Limb (tissue), 2 donors: ENCODE measurements around the gene PPIL3.
"Not testable (repeated sequence)": the region's sequence is repeated elsewhere in the genome, so short reads cannot be mapped to it uniquely, and the experiment has no call there.

Experiments used
- DNase-seq, 2 donors: peaks; one replicate each; pipeline ENCODE4 v3.0.0-alpha.2; 2016; ENCODE audit errors: extremely low spot score in 2 of 2

PPIL3 gene

DNA sequence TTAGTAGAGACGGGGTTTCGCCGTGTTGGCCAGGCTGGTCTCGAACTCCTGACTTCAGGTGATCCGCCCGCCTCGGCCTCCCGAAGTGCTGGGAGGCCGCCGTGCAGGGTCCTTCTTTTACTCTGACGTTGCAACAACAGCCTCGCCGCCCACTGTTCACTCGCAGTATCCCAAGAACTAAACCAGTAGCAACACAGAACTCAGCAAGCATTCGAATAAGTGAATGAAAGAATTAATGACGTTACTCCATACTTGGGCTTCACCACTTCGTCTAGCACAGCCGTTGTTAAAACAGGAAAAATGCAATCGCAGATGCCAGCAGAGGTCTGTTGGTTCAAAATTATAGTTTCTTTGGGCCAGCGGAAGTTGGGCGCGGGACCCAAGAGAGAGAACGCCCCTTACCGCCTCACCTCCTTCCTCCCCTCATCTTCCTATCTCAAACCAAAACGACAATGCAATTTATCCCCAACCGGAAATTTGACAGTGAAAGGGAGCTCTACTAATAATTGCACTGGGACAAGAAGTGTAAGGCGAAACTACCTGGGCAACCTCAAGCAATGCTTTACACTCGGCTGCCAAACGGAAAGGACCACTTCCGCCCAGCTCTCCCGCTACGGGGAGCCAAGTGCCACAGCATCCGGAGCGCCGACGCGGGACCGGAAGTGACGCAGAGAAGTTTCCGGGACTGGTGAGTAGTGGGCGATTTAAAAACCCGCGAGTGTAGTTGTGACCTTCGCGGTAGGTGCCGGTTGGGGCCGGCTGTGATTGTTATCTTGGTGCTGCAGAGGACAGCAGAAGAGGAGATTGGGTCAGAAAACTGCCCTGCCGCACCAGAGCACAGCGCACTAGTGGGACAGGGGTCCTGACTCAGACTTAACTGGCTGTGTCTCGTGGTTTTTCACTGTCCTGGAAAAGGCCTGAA, at the start of gene PPIL3, which contains the start of gene NIF3L1:
Gene PPIL3 (minus strand): TSS at position 374 of the 922 bp plus-strand sequence. CDS start 1,462 bp downstream, outside the sequence.
Gene NIF3L1 (plus strand): TSS at position 668 of the 922 bp plus-strand sequence. CDS start 2,573 bp downstream, outside the sequence.
- DNase-seq, result peak; percentile 96 to 97

DNA sequence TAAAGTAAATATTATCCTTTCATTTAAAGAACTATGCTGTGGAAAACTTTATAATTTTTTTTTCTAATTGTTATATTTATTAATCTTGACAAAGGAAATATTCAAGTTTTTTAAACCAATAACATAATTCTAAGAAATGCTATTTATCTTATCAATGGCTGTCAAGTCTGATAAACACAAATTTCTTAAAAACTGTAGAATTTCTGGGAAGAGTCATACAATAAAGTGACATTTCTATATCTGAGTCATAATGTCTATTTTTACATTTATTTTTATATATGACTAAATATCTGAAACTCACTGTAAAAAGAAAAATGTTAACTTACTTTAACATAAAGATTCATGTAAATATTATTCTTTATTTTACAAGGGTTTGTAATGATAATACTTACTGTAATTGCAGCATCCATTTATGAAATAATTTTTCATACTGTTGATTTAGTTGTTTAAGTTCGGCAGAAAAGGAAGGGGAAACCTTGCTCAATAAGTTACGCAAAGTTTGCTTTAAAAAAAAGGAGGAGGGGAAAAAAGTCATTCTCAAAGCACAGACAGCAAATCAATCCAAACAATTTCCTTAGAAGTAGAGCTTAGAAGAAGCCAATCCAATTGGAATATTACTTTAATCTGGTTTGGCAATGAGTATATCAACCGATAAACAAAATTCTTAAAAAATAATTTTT, 42.2 kb upstream of the PPIL3 start:
- DNase-seq, result no peak

DNA sequence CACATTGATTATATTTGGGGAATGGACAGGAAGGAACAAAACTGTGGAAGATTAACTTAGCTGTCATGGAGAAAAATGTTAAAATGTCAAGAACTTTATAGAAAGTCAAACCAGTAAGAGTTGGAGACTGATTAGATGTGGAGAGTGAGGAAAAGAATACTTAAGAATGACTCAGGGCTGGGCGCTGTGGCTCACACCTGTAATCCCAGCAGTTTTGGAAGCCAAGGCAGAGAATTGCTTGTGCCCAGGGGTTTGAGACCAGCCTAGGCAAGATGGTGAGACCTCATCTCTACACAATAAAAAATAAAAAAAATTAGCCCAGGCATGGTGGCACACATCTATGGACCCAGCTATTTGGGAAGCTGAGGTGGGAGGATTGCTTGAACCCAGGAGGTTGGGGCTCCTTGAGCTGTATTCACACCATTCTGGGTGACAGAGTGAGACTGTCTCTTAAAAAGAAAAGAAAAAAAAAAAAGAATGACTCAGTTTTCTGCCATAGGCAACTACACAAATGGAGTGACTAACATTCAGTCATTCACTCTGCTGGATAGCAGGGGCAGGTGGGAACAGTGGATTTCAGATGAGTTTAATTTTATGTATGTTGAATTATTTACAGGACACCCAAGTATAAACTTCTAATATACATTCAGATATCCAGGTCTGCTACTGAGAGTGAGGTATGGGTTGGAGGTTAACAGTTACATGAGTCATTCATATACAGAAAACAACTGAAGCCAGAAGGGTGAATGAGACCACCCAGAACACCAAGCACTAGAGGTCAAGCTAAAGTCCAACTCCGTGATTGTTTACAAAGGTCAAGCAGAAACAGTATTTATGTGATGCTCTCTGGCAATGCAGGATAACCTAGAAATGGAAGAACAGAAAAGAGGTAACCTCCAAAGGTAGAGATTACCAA, 40.7 kb upstream of the PPIL3 start:
- no peak for DNase-seq

DNA sequence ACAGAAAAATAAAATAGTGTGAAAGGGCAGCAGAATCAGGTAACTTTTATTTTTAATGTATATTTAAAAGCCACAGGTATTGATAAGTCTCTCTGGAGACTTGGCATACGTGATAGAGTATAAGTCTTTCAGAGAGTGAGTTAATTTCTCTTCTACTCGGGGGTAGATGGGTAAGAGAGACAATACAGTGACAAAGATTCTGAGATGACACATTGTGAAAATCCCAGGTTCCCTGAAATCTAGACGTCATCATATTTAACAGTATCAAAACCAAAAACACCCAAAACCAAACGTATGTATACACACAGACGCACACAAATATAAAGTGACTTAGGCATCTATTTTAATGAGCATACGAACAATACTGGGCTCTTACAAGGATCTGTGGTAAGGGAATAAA, 33.6 kb upstream of the PPIL3 start:
- no peak for DNase-seq

DNA sequence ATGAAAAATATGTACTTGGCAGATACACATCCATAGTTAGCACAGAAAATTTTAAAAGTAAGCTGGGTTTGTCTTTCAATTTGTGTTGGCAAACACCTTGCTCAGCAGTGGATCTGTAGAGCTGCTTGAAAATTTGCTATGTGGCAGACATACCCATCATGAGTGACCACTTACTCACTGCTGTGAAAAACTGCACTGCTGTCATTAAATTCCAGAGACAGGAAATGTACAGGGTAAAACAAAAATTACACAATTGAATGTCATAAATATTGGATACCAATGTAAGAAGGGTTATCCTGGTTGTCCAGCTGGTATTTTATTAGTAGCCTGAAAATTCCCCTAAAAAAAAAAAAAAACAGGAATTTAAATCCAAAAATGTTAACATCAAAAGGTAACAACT, 24.8 kb upstream of the PPIL3 start:
- DNase-seq, result no peak

DNA sequence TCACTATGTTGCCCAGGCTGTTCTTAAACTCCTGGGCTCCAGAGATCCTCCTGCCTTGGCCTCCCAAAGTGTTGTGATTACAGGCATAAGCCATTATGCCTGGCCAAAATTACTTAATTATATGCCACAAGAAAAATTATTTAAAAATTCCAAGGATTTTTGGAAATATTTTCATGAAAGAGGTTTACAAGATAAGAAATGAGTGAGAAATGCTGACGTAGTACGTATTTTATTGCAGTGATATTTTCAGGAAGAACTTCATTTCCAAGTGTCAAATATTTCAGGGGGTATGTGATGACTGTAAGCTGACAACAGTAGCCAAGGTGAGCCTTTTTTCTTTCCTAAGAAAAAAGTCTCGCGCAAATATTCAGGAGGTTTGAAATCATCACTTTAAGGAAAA, 21.1 kb upstream of the PPIL3 start:
- DNase-seq, result no peak

DNA sequence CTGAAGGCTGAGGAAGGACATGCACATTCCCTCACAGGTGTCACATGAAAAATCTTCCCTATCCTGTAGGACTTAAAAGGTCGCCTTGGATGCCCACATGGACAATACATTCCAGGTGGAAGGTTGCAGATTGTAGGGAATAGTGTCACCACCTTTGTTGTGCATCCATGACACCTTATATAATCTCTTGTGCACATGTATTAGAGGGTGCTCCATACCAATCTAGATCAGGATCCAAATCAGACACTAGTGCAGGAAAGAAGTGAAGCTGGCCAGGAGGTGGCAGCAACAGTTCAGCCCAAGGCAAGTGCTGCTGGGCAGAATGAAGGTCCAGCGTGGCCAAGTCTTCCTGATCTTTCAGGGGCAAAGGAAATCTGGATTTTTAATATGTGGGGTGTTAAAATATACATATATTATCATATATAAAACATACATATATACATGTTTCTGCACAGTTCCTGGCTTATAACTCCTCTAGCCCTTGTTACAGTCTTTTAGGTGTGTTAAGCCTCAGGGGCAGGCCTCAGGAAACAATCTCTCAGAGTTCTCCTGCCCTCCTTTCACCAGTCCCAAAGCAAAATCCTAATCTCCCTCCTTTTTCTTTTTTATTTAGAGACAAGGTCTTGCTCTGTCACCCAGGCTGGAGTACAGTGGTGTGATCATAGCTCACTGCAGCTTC, 16.9 kb upstream of the PPIL3 start:
- peak; percentile 21 to 64 for DNase-seq

DNA sequence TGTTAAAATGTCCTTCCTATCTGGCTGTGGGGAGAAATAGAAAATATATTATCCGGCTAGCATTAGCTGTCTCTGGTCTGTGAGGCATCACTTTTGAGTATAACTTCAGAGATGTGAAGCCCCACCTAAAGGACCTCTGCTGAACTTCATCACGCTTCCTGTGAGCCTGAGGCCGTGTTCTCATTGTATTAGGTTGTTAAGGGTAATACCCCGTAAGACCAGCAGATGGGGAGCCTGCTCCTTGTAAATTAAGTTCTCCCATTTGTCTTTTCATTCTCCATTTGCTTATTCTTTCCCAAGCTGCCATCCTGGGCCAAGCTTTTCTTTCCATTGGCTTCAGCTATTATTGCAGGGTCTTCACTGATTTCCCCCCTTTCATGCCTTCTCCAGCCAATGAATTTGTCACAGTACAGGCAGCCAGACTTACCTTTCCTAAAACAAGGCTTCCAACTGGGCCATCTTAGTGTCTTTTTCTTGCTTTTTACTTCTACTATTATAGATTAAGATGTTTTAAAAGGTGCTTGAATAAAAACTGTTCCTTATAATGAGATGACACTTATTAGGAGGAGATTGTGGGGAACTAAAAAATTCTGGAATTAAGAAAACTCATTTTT, 12.7 kb upstream of the PPIL3 start:
- peak; percentile 65 to 90 for DNase-seq

DNA sequence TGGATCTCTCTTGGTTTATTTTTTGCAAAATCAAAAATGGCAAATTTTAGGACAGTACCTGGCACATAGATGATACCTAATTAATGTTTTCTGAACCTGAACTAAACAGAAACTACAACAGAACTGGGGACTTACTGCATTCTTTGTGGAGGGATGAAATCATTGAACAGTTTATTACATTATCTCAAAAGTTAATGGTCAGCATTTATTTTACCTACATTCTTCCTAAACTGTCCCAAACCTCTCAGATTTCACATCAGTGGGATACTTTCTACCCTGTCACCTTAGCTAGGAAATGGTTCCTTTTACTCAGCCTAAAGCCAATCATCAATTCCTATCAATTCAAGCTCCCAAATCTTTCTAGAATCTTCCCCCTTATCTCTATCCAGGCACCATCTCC, 10.6 kb upstream of the PPIL3 start:
- DNase-seq, result no peak

DNA sequence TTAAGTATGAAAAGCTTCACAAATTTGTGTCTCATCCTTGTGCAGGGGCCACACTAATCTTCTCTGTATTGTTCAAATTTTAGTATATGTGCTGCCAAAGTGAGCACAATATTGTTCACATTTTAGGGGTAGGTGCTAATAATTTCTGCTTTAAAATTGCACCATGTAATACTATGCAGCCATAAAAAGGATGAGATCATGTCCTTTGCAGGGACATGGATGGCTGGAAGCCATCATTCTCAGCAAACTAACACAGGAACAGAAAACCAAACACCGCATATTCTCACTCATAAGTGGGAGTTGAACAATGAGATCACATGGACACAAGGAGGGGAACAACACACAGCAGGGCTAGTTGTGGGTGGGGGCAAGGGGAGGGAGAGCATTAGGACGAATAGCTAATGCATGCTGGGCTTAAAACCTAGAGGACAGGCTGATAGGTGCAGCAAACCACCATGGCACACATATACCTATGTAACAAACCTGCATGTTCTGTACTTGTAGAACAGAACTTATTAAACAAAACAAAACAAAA, 7.1 kb downstream of the PPIL3 start:
- DNase-seq, result not testable (repeated sequence)

DNA sequence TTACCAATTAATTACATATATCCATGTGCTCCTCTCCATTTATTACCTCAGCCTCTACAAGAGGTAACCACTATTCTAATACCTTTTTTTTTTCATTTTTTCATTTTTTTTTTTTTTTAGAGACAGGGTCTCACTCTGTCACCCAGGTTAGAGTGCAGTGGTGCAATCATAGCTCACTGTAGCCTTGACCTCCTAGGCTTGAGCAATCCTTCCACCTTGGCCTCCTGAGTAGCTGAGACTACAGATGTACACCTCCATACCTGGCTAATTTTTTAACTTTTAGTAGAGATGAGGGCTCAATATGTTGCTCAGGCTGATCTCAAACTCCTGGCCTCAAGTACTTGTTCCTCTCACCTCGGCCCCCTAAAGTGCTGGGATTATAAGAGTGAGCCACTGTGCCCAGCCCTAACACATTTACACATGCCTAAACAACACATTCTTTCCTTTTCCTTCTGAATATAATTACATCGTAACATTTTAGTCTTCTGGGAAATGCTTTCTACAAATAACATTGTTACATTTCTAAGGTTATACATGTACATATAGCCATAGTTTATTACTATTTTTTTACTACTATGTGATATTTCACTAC, 10.5 kb downstream of the PPIL3 start:
- DNase-seq, result no peak

DNA sequence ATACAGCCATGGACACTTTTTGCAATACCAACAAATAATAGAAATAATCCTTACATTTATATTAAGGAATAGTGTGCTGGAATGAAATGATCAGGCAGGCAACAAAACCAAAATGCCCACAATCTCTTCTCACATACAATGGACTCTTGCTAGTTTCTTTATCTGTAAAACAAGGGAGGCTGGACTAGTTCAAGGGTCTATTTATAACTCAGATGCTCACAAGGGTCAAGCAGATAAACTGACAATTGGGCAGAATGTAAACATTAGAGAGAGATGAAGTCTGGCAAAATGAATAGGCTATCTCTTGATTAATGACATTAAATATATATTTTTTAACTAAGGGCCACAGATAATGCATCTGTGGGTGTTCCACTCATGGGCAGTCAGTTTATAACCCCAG, 11.4 kb downstream of the PPIL3 start:
- DNase-seq, result no peak

DNA sequence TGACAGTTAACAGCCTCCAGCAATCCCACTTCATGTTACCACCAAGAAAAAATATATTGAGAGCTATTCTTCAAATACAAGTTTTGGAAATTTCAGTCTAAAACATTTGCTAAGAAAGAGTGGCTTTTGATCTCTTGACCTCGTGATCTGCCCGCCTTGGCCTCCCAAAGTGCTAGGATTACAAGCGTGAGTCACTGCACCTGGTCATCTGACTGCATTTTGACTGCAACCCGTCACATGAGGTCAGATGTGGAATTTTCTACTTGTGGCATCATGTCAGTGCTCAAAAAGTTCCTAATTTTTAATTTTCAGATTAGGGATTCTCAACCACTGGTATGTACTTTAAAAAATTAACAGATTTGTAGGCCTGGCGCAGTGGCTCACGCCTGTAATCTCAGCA, 15.3 kb downstream of the PPIL3 start:
- DNase-seq, result no peak

DNA sequence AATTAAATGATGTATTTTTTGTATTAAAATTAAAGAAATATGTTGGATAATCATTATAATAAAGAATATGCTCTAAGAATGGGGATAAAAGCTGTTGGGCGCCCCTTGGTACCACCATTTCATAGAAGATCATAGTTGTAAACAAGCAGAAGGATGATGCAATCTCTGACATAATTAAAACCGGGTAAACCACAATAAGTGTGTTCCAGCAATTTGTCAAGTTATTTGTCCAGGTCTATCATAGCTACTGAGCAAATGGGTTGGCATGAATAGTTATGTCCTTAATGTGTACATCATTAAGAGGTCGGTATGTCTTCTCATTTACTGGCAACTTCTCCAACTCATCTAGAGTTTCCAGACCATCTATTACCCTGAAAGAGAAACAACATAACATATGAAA, 17.7 kb downstream of the PPIL3 start:
- DNase-seq, result no peak

DNA sequence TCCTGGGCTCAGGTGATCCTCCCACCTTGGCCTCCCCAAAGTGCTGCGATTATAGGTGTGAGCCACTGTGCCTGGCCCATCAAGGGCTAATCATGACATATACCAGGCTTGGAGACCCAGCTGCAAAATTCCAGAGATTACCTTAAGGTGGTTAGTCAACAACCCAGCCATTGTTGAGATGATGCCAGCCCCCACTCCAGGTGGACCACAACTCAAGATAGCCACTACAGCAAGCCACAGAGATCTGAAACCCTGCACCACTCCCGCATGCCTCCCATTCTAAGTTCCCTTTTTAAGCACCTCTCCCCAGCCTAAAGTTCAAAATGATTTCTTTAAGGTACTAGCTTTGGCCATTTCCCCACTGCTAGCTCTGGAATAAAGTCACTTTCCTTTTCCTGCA, 19.9 kb downstream of the PPIL3 start:
- no peak for DNase-seq

DNA sequence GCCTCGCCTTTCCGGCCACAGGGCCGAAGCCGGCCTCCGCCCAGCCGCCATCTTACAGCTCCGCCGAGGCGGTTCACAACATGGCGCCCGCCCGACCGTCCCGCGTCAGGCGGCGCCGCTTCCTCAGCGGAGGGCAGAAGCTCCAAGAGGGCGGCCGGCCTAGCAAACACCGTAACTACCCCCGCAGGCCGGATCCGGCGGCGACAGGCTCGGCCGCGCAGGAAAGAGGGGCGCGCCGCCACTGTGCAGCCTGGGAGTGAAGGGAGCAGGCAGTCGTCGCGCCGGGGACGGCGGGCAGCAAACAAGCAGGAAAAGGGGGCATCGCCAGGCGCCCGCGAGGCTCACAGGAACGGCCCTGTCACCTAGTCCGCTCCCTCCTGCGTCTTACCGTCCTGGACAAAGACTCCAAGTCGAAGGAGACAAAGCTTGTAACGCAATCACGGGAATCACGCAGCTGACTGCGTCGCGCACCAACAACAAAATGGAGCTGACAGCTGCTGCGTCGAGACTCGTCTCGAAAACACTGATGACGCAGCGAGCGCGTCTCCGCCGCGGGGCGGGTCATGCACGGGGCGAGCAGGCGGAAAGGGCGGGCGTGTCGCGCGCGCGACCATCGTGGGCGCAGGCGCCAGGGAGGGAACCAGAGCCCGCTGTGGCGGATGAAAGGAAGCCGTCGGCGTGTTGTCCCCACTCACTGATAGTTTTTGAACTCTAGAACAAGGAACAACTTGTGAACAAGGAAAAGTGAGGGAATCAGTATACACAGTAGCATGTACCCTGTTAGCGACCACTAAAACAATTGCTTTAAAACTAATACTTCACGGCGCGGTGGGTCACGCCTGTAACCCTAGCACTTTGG, 24.5 kb downstream of the PPIL3 start, which contains the start of gene CLK1:
Gene CLK1 (minus strand): TSS at position 483 of the 859 bp plus-strand sequence. CDS start 2,796 bp downstream, outside the sequence.
- DNase-seq, result peak; percentile 94 to 98

DNA sequence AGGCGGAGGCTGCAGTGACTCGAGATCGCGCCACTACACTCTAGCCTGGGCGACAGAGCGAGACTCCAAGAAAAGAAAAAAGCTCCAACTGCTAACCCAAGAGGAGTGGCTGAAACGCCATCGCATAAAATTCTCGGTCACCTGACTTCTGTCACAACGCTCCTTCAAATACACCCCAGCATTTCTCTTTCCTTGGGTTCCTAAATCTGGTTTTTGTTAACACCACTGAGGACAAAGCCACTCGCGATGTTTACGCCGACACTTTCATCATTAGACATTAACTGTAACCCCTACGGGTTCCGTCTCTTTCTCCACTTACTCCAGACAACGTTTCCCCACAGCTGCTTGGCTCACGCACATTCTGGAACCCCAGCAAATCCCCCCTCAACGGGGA, 25.1 kb downstream of the PPIL3 start:
- peak in 1 of 2 donors; percentile 60 for DNase-seq

DNA sequence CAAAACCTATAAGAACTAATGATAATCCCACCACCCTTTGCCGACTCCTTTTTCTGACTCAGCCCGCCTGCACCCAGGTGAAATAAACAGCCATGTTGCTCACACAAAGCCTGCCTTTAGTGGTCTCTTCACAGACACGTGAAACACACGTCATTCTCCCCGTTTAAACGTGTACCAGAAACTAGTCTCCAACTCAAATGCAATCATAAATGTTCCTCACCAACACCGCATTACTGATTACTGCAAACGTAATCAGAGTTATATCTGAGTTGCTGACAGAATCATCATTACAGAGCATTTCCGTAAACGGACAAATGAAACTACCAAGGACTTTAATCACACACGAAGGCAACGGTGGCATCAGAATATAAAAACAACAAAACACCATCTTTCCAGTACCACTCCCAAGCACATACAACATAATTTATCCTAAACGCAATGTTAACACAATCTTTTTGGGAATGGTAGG, 26.3 kb downstream of the PPIL3 start:
- DNase-seq, result peak in 1 of 2 donors; percentile 45
